Inflammatory macrophage treated with lipopolysaccharide for 1 hour (primary cell): ENCODE measurements around the gene DNAJC18.
"Not testable (repeated sequence)": the region's sequence is repeated elsewhere in the genome, so short reads cannot be mapped to it uniquely, and the experiment has no call there.

Experiments used
- DNase-seq, 2 donors: peaks; one replicate each; pipeline ENCODE4 v3.0.0-alpha.2; 2020 to 2022

DNAJC18 gene

GRCh38 chr5:139401546-139401945 lies 37.8 kb downstream of the DNAJC18 start:
- no peak for DNase-seq

- DNase-seq, result no peak
Observed at GRCh38 chr5:139399501-139400121, 39.7 kb downstream of the DNAJC18 start.

GRCh38 chr5:139397921-139398320 lies 41.4 kb downstream of the DNAJC18 start:
- no peak for DNase-seq

GRCh38 chr5:139396691-139397090 lies 42.6 kb downstream of the DNAJC18 start:
- no peak for DNase-seq

GRCh38 chr5:139395844-139396640 lies 43.3 kb downstream of the DNAJC18 start:
- no peak for DNase-seq

DNA sequence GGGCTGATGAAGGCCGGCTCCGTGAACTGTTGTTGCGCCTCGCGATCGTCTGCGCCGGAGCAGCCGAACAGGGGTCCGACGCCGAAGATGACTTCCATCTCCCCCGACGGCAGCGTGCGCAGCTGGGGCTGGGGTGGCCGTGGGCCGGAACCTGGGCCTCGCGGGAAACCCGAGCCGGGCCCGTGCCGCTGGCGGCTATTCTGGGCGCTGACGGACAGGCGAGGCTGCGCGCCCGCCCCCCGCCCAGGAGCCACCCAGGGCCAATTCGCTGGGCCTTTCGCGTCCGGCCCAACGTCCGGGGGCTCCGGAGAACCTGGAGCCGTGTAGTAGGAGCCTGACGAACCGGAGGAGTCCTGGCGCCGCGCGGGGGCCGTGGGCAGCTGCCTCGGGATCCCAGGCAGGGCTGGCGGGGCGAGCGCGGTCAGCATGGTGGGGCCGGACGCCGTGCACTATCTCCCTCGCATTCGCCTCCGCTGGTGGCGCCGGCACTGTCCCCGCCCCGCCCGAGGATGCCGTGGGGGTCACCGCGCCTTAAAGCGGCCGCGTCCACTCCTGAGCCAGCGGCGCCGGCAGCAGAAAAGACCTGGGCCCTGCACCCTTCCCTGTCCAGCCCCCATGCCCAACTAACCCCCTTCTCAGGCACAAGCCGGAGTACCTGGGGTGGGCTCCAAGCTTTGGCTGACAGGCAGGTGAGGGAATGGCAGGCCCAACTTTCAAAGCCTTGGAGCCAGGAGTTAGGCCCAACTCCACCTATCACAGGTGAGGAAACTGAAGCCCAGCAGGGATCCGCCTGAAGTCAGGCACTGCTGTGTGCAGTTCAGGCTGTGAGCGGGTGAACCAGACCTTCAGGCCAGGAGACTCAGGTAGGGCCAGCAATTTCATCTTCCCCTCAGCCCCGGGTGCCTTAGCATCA lies 44.4 kb downstream of the DNAJC18 start, which contains the start of gene PROB1:
PROB1 (minus strand) TSS at position 451 of the 913 bp plus-strand sequence; CDS start at position 428, 23 bp downstream.
- DNase-seq, result no peak

- DNase-seq, result peak in 1 of 2 donors; percentile 8
Observed at GRCh38 chr5:139394123-139394653, 45.1 kb downstream of the DNAJC18 start.

GRCh38 chr5:139393497-139394122 lies 45.7 kb downstream of the DNAJC18 start:
- no peak for DNase-seq

- peak; percentile 38 to 59 for DNase-seq
Observed at GRCh38 chr5:139392678-139393496, 46.4 kb downstream of the DNAJC18 start.

DNA sequence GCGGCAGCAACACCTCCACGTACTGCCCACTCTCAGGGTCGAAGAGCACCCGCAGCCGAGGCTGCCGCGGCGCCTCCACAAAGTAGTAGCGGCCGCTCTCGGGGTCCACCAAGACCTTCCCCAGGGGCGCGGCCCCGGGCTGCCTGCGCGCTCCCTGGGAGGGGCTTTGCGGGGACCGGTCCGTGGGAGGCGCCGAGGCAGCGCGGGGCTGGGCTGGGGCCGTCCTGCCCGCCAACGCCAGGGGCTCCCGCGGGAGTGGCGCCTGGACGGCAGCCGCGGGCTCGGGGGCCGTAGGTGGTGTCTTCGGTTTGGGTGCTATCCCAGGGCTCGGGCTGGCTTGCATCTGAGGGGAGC lies 47.0 kb downstream of the DNAJC18 start:
- DNase-seq, result no peak

- peak; percentile 45 to 54 for DNase-seq
Observed at GRCh38 chr5:139391570-139392323, 47.6 kb downstream of the DNAJC18 start.

GRCh38 chr5:139390639-139391569 lies 48.4 kb downstream of the DNAJC18 start:
- no peak for DNase-seq

- no peak for DNase-seq
Observed at GRCh38 chr5:139389701-139390638, 49.4 kb downstream of the DNAJC18 start, which contains the start of gene MZB1. Gene MZB1 (minus strand): TSS chr5:139389913. CDS start chr5:139389856, 57 bp downstream.

- no peak for DNase-seq
Observed at GRCh38 chr5:139388198-139388821, 51.0 kb downstream of the DNAJC18 start.

DNA sequence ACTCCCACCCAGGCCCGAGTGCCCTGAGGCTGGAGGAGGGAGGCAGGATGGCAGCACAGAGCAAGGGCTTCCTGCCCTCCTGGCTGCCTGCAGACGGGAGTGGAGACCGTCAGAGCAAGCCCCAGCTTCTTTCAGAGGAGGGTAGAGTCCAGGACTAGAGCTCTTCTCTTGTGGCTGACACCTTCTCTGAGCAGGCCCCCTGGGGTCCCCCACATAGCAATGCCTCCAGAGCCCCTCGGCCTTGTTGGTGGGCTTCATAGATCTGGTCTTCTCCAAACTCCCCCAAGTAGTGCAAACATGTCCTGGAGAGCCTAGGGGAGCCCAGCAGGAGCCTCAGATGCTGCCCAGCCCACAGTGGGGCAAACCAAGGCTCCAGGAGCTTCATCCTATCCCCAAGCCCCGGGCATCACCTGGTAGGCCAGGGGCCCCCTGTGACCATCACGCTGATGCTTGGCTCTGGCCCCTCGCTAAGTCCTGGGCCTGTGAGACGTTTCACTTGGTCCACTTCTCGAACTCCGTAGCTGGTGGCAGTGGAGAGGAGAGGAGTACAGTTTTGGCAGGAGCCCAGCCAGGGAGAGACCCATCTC lies 51.6 kb downstream of the DNAJC18 start:
- DNase-seq, result no peak

- DNase-seq, result not testable (repeated sequence)
Observed at GRCh38 chr5:139386956-139387355, 52.4 kb downstream of the DNAJC18 start.

GRCh38 chr5:139386050-139386438 lies 53.3 kb downstream of the DNAJC18 start:
- peak; percentile 11 to 19 for DNase-seq
